Measurements from ENCODE around the gene RTL1.
A peak's percentile ranks its signal among the peaks of the same experiment; 100 is the strongest.

The RTL1 gene

DNA sequence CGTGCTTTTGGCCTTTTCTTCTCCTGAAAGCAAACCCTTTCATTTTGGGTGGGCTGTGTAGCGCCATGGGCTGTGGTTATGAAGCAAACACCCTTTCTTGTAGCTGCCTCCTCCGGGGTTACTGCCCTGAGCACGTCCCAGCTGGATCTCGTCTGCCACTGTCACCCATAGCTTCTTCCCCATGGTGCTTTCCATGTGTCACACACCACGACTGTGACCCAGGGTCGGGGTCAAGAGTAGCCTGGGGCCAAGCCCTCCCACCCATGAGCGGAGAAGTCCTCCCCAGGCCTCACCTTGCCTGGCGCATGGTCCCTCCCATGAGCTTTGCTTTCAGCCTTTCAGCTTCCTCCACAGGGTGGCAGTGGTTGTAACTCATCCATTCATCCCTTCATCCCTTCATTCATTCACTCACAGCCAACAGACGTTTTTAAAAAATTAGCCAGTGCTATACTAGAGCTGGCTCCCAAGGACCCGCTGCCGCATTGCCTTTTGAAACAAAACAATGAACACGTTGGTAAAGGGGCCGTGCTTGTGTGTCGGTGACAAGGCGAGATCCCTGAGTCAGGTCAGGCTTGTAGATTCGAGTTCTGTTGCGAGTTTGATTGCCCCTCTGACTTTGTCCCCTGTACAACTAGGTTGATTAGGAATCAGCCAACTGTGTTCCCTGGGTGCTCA is 48.1 kb downstream of the RTL1 start:
- Histone ChIP-seq H3K27me3 (replicated peaks; ENCODE audit: control insufficient read depth, insufficient read depth, low read length) (no peaks in the 10 kb centered on the region), H3K4me3 (replicated peaks; ENCODE audit: low read depth, low read length) (no peak overlapping the region), H3K36me3 (ENCODE audit: control insufficient read depth, insufficient read depth, low read length) (no peaks in the 10 kb centered on the region)
- TF ChIP-seq CTCF (IDR thresholded peaks at IDR 0.05; ENCODE audit: insufficient read depth, low read length, poor library complexity, severe bottlenecking) = no peak
- no peak for DNase-seq (ENCODE audit: extremely low read depth, insufficient read length)

- Histone ChIP-seq H3K27me3 (replicated peaks; ENCODE audit: control insufficient read depth, insufficient read depth, low read length) (no peaks in the 10 kb centered on the region), H3K4me3 (replicated peaks; ENCODE audit: low read depth, low read length) (no peak overlapping the region), H3K36me3 (ENCODE audit: control insufficient read depth, insufficient read depth, low read length) (no peaks in the 10 kb centered on the region)
- no peak for DNase-seq (ENCODE audit: extremely low read depth, insufficient read length)
- no peak for TF ChIP-seq CTCF (IDR thresholded peaks at IDR 0.05; ENCODE audit: insufficient read depth, low read length, poor library complexity, severe bottlenecking)
Measured at GRCh38 chr14:100854435-100854834, 49.1 kb downstream of the RTL1 start.

DNA sequence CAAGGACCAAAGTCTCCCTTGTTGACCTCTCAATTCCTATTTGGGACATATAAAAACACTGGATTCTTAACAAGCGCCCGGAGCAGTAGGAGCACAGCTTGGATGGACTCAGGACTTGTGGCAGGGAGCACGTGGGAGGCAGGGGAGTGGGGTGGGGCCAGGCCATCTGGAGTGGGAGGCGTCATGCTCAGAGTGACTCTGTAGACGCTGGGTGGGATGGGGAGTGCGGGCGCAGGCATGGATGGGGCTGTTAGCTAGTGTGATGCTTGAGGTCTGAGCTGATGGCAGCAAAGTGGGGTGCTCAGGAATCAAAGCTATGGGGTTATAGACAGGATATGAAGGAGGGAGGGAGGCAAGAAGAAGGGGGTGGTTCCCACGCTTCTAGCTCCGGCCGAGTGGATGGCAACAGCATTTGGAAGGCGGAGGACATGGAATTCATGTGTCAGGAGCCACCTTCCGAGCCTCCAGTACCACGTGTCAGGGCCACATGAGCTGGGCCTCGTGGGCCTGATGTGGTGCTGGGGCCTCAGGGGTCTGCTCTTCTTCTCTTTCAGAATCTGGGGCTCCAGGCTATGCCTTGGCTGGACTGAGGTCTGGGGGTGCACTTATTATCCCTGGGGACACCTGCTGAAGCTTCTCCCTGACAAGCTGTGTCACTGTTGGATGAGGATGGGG is 51.4 kb downstream of the RTL1 start:
- DNase-seq (ENCODE audit: extremely low read depth, insufficient read length) = no peak
- no peak for TF ChIP-seq CTCF (IDR thresholded peaks at IDR 0.05; ENCODE audit: insufficient read depth, low read length, poor library complexity, severe bottlenecking)
- Histone ChIP-seq H3K36me3 (ENCODE audit: control insufficient read depth, insufficient read depth, low read length) (no peaks in the 10 kb centered on the region), H3K27me3 (replicated peaks; ENCODE audit: control insufficient read depth, insufficient read depth, low read length) (no peaks in the 10 kb centered on the region), H3K4me3 (replicated peaks; ENCODE audit: low read depth, low read length) (no peak overlapping the region)

DNA sequence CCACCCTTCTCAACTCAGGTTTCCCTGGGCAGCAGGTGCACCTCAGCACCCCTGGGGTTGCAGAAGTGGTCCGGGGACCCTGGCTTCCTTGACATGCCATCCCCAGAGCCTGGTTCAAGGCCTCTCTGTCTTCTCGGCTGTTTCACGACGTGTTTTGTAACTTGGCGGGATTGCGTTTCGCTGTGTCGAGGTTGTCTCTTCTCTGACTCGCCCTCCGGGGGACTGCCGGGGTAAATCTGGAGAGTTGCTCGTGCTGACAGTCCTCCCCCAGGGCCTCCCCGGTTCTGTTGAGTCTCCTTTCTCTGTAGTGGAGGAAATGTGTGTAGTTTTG is 52.0 kb downstream of the RTL1 start:
- Histone ChIP-seq H3K27me3 (replicated peaks; ENCODE audit: control insufficient read depth, insufficient read depth, low read length) (no peaks in the 10 kb centered on the region), H3K36me3 (ENCODE audit: control insufficient read depth, insufficient read depth, low read length) (no peaks in the 10 kb centered on the region), H3K4me3 (replicated peaks; ENCODE audit: low read depth, low read length) (no peak overlapping the region)
- no peak for TF ChIP-seq CTCF (IDR thresholded peaks at IDR 0.05; ENCODE audit: insufficient read depth, low read length, poor library complexity, severe bottlenecking)
- no peak for DNase-seq (ENCODE audit: extremely low read depth, insufficient read length)

GRCh38 chr14:100850841-100851585 is 52.5 kb downstream of the RTL1 start:
- Histone ChIP-seq H3K36me3 (ENCODE audit: control insufficient read depth, insufficient read depth, low read length) (no peaks in the 10 kb centered on the region), H3K4me3 (replicated peaks; ENCODE audit: low read depth, low read length) (no peak overlapping the region), H3K27me3 (replicated peaks; ENCODE audit: control insufficient read depth, insufficient read depth, low read length) (no peaks in the 10 kb centered on the region)
- DNase-seq (ENCODE audit: extremely low read depth, insufficient read length) = peak; percentile 46
- peak; percentile 76 for TF ChIP-seq CTCF (IDR thresholded peaks at IDR 0.05; ENCODE audit: insufficient read depth, low read length, poor library complexity, severe bottlenecking)

All from GM06990 (cell line).